Astrocyte (in vitro differentiated cells and primary cell): Measurements from ENCODE around the gene HPN. TPM values are rescaled to one million over a fixed set of nuclear protein-coding genes. Genes with fewer than 3 reads are reported as not detected.

Experiments used
- DNase-seq: peaks from one replicate; pipeline ENCODE4 v3.0.0-alpha.2; 2010; ENCODE audit warnings: low read depth
- FAIRE-seq: peaks from 2 replicates; lab custom pipeline; 2011; peaks lifted over from hg19 to GRCh38; lab: Jason Lieb, UNC
- H2AFZ ChIP-seq: 2 replicates; pipeline ENCODE4 v1.6.0; 2012; ENCODE audit warnings: low read depth, low read length, inconsistent platforms
- H3K27ac ChIP-seq: 2 replicates; pipeline ENCODE4 v1.5.1; 2011; ENCODE audit warnings: low read depth, low read length, inconsistent platforms
- H3K27me3 ChIP-seq: 2 replicates; pipeline ENCODE4 v1.6.0; 2011; ENCODE audit warnings: low read length, inconsistent platforms; ENCODE audit not compliant: insufficient read depth
- H3K36me3 ChIP-seq: 2 replicates; pipeline ENCODE4 v1.5.1; 2011; ENCODE audit warnings: low read length, inconsistent platforms; ENCODE audit not compliant: insufficient read depth
- H3K4me1 ChIP-seq: 2 replicates; pipeline ENCODE4 v1.5.1; 2011; ENCODE audit warnings: low read length, inconsistent platforms; ENCODE audit not compliant: insufficient read depth
- H3K4me2 ChIP-seq: 2 replicates; pipeline ENCODE4 v1.6.0; 2012; ENCODE audit warnings: low read length, inconsistent platforms
- H3K4me3 ChIP-seq: 2 replicates; pipeline ENCODE4 v1.5.1; 2011; ENCODE audit warnings: low read depth, mild to moderate bottlenecking, low read length, inconsistent platforms; ENCODE audit not compliant: insufficient read depth
- H3K79me2 ChIP-seq: 2 replicates; pipeline ENCODE4 v1.6.0; 2012; ENCODE audit warnings: mild to moderate bottlenecking, low read length, inconsistent platforms; ENCODE audit not compliant: insufficient read depth
- H3K9ac ChIP-seq: 2 replicates; pipeline ENCODE4 v1.6.0; 2012; ENCODE audit warnings: mild to moderate bottlenecking, low read length, inconsistent platforms
- H3K9me3 ChIP-seq: 2 replicates; pipeline ENCODE4 v1.5.1; 2012; ENCODE audit warnings: low read depth, mild to moderate bottlenecking, low read length, inconsistent platforms; ENCODE audit not compliant: insufficient read depth
- H4K20me1 ChIP-seq: 2 replicates; pipeline ENCODE4 v1.6.0; 2012; ENCODE audit warnings: low read length, inconsistent platforms; ENCODE audit not compliant: insufficient read depth
- H3K27ac Mint-ChIP-seq: one replicate; pipeline ENCODE4 v1.8.0; 2021; ENCODE audit warnings: mild to moderate bottlenecking, mixed read lengths; ENCODE audit not compliant: unreplicated experiment
- H3K27me3 Mint-ChIP-seq: one replicate; pipeline ENCODE4 v1.8.0; 2021; ENCODE audit warnings: low read depth, mixed read lengths; ENCODE audit not compliant: unreplicated experiment
- H3K36me3 Mint-ChIP-seq: one replicate; pipeline ENCODE4 v1.8.0; 2021; ENCODE audit warnings: low read depth, mixed read lengths; ENCODE audit not compliant: unreplicated experiment
- H3K4me1 Mint-ChIP-seq: one replicate; pipeline ENCODE4 v1.8.0; 2021; ENCODE audit warnings: low read depth, mixed read lengths; ENCODE audit not compliant: unreplicated experiment
- H3K4me3 Mint-ChIP-seq: one replicate; pipeline ENCODE4 v1.8.0; 2021; ENCODE audit warnings: mild to moderate bottlenecking, moderate library complexity, mixed read lengths; ENCODE audit not compliant: unreplicated experiment
- H3K9me3 Mint-ChIP-seq: one replicate; pipeline ENCODE4 v1.8.0; 2021; ENCODE audit warnings: mild to moderate bottlenecking, mixed read lengths; ENCODE audit not compliant: unreplicated experiment
- CTCF ChIP-seq: IDR thresholded peaks from 2 replicates; pipeline ENCODE4 v1.5.1; 2011; ENCODE audit warnings: low read depth, mild to moderate bottlenecking, inconsistent platforms, low read length, moderate library complexity; ENCODE audit not compliant: insufficient read depth
- EZH2 ChIP-seq: IDR thresholded peaks from 2 replicates; pipeline ENCODE4 v1.6.1; 2012; ENCODE audit warnings: mild to moderate bottlenecking, low read length, inconsistent platforms; ENCODE audit not compliant: insufficient read depth
- total RNA-seq: library from RNA; stranded (reverse); gene quantifications from 2 replicates; pipeline ENCODE4 v1.2.1, GENCODE V29; 2021

The HPN gene
- total RNA-seq, 1 donor from 2014 or later, result 0.73 TPM

- no peak overlapping the region for H3K27ac ChIP-seq
- H3K9me3 ChIP-seq, result no peaks in the 10 kb centered on the region
- no peak overlapping the region for H3K4me2 ChIP-seq
- no peak overlapping the region for H2AFZ ChIP-seq
- peaks cover 9% of the 10 kb centered on the region for H3K27me3 ChIP-seq
- Mint-ChIP-seq H3K9me3 (peaks cover 5% of the 10 kb centered on the region), H3K27ac (no peak overlapping the region), H3K4me1 (peaks cover 3% of the 10 kb centered on the region), H3K36me3 (no peaks in the 10 kb centered on the region), H3K4me3 (no peak overlapping the region), H3K27me3 (peaks cover 33% of the 10 kb centered on the region)
- no peaks in the 10 kb centered on the region for H3K79me2 ChIP-seq
- H4K20me1 ChIP-seq, result no peaks in the 10 kb centered on the region
- no peaks in the 10 kb centered on the region for H3K36me3 ChIP-seq
- FAIRE-seq (no peak), DNase-seq (no peak)
- TF ChIP-seq EZH2, result no peak
- no peaks in the 10 kb centered on the region for H3K4me1 ChIP-seq
- H3K9ac ChIP-seq, result no peak overlapping the region
- no peak overlapping the region for H3K4me3 ChIP-seq
Observed at GRCh38 chr19:35060160-35060855, 18.8 kb downstream of the HPN start.

GRCh38 chr19:35061583-35062373 is 20.3 kb downstream of the HPN start:
- TF ChIP-seq CTCF (no peak), EZH2 (no peak)
- DNase-seq, result peak; percentile 28

GRCh38 chr19:35062942-35063341 is 21.4 kb downstream of the HPN start:
- DNase-seq (no peak), FAIRE-seq (no peak)
- no peak overlapping the region for H2AFZ ChIP-seq
- H3K4me2 ChIP-seq, result no peak overlapping the region
- H3K27me3 Mint-ChIP-seq, result peaks cover 23% of the 10 kb centered on the region
- H3K79me2 ChIP-seq, result no peaks in the 10 kb centered on the region
- no peaks in the 10 kb centered on the region for H3K4me1 Mint-ChIP-seq
- H3K27ac Mint-ChIP-seq, result no peak overlapping the region
- no peak overlapping the region for H3K9ac ChIP-seq
- H3K36me3 Mint-ChIP-seq, result no peaks in the 10 kb centered on the region
- H3K9me3 Mint-ChIP-seq, result peaks cover 5% of the 10 kb centered on the region
- H3K9me3 ChIP-seq, result no peaks in the 10 kb centered on the region
- no peaks in the 10 kb centered on the region for H4K20me1 ChIP-seq
- no peak overlapping the region for H3K4me3 Mint-ChIP-seq
- no peak overlapping the region for H3K27ac ChIP-seq
- no peak overlapping the region for H3K4me3 ChIP-seq
- no peaks in the 10 kb centered on the region for H3K36me3 ChIP-seq
- no peaks in the 10 kb centered on the region for H3K4me1 ChIP-seq
- no peaks in the 10 kb centered on the region for H3K27me3 ChIP-seq
- TF ChIP-seq EZH2, result no peak
- no peak for TF ChIP-seq CTCF

More at GRCh38 chr19:35061583-35062373, 20.3 kb downstream of the HPN start:
- H3K27ac ChIP-seq, result no peak overlapping the region
- H3K4me2 ChIP-seq, result no peak overlapping the region
- no peak for FAIRE-seq
- H3K4me1 Mint-ChIP-seq, result no peaks in the 10 kb centered on the region
- H3K4me1 ChIP-seq, result no peaks in the 10 kb centered on the region
- H2AFZ ChIP-seq, result no peak overlapping the region
- H3K9ac ChIP-seq, result no peak overlapping the region
- peaks cover 24% of the 10 kb centered on the region for H3K27me3 Mint-ChIP-seq
- no peak overlapping the region for H3K27ac Mint-ChIP-seq
- peaks cover 2% of the 10 kb centered on the region for H3K27me3 ChIP-seq
- no peaks in the 10 kb centered on the region for H4K20me1 ChIP-seq
- no peak overlapping the region for H3K4me3 Mint-ChIP-seq
- no peaks in the 10 kb centered on the region for H3K36me3 ChIP-seq
- H3K79me2 ChIP-seq, result no peaks in the 10 kb centered on the region
- H3K4me3 ChIP-seq, result no peak overlapping the region
- H3K9me3 ChIP-seq, result no peaks in the 10 kb centered on the region
- no peaks in the 10 kb centered on the region for H3K36me3 Mint-ChIP-seq
- H3K9me3 Mint-ChIP-seq, result peaks cover 5% of the 10 kb centered on the region
